ENCODE results near the gene NTHL1. TPM values are rescaled to one million over a fixed set of nuclear protein-coding genes. Genes with fewer than 3 reads are reported as not detected.

NTHL1 gene
- polyA plus RNA-seq, 4 donors: 13.0 to 27.6 (median 18.5) TPM

GRCh38 chr16:1998852-1999801 is 48.5 kb downstream of the NTHL1 start:
- Histone ChIP-seq H3K4me1 (ENCODE audit: control insufficient read depth in 3 of 3, insufficient read depth in 2 of 3, low read depth in 1 of 3, low read length in 2 of 3) (peaks cover 0 to 6% (median 1%) of the 10 kb centered on the region in 3 donors), H3K4me3 (ENCODE audit: low read depth in 1 of 3, low read length in 3 of 3) (no peak overlapping the region), H3K27me3 (ENCODE audit: control insufficient read depth in 3 of 3, insufficient read depth in 3 of 3, low read length in 3 of 3) (no peaks in the 10 kb centered on the region), H3K27ac (ENCODE audit: low read depth in 1 of 3, low read length in 2 of 3) (no peak overlapping the region), H3K9me3 (ENCODE audit: control insufficient read depth in 2 of 2, insufficient read depth in 1 of 2, low read depth in 1 of 2, low read length in 1 of 2) (no peaks in the 10 kb centered on the region), H3K36me3 (ENCODE audit: control insufficient read depth in 3 of 3, insufficient read depth in 2 of 3, low read depth in 1 of 3, low read length in 3 of 3) (peaks cover 13 to 78% (median 28%) of the 10 kb centered on the region in 3 donors)
- no peak for DNase-seq
- 94 to 95% (median 95%) methylated on average over 32 to 39 of the region's 39 CpGs for WGBS, 3 donors
- no peak for FAIRE-seq

- Histone ChIP-seq H3K27me3 (ENCODE audit: control insufficient read depth in 3 of 3, insufficient read depth in 3 of 3, low read length in 3 of 3) (no peaks in the 10 kb centered on the region), H3K36me3 (ENCODE audit: control insufficient read depth in 3 of 3, insufficient read depth in 2 of 3, low read depth in 1 of 3, low read length in 3 of 3) (peaks cover 13 to 76% (median 28%) of the 10 kb centered on the region in 3 donors), H3K27ac (ENCODE audit: low read depth in 1 of 3, low read length in 2 of 3) (peak overlapping the region in 1 of 3 donors; percentile 37), H3K4me3 (ENCODE audit: low read depth in 1 of 3, low read length in 3 of 3) (no peak overlapping the region), H3K4me1 (ENCODE audit: control insufficient read depth in 3 of 3, insufficient read depth in 2 of 3, low read depth in 1 of 3, low read length in 2 of 3) (no peaks in the 10 kb centered on the region), H3K9me3 (ENCODE audit: control insufficient read depth in 2 of 2, insufficient read depth in 1 of 2, low read depth in 1 of 2, low read length in 1 of 2) (no peaks in the 10 kb centered on the region)
- 91 to 95% (median 94%) methylated on average over 26 to 27 of the region's 27 CpGs for WGBS, 3 donors
- DNase-seq: no peak
- FAIRE-seq: no peak
These were observed 49.2 kb downstream of the NTHL1 start for GRCh38 chr16:1998360-1998835.

- no peak for DNase-seq
- Histone ChIP-seq H3K36me3 (ENCODE audit: control insufficient read depth in 3 of 3, insufficient read depth in 2 of 3, low read depth in 1 of 3, low read length in 3 of 3) (peaks cover 13 to 70% (median 28%) of the 10 kb centered on the region in 3 donors), H3K27me3 (ENCODE audit: control insufficient read depth in 3 of 3, insufficient read depth in 3 of 3, low read length in 3 of 3) (no peaks in the 10 kb centered on the region), H3K4me1 (ENCODE audit: control insufficient read depth in 3 of 3, insufficient read depth in 2 of 3, low read depth in 1 of 3, low read length in 2 of 3) (no peaks in the 10 kb centered on the region), H3K9me3 (ENCODE audit: control insufficient read depth in 2 of 2, insufficient read depth in 1 of 2, low read depth in 1 of 2, low read length in 1 of 2) (peaks cover 0 to 3% of the 10 kb centered on the region in 2 donors), H3K4me3 (ENCODE audit: low read depth in 1 of 3, low read length in 3 of 3) (no peak overlapping the region), H3K27ac (ENCODE audit: low read depth in 1 of 3, low read length in 2 of 3) (peak overlapping the region in 1 of 3 donors; percentile 37)
- no peak for FAIRE-seq
- 79 to 89% (median 80%) methylated on average over 24 to 26 of the region's 26 CpGs for WGBS, 3 donors
These were observed 49.9 kb downstream of the NTHL1 start for GRCh38 chr16:1997494-1998359.

DNA sequence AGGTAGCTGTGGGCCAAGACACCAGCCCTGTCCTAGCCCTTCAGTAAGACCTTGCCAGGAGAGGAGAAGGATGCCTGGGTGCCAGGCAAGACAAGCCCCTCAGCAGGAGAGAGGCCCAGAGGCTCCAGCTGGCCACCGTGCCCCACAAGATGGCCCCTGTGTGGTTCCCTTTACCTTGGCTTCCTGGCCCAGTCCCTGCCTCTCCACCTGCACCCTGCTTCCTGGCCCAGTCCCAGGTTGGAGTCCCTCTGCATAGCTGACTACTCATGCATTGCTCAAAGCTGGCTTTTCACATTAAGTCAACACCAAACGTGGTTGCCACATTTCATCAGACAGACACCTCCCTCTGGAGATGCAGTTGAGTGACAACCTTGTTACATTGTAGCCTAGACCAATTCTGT is 53.9 kb downstream of the NTHL1 start:
- H3K4me1 ChIP-seq (ENCODE audit: control insufficient read depth in 3 of 3, insufficient read depth in 2 of 3, low read depth in 1 of 3, low read length in 2 of 3): peaks cover 0 to 21% (median 0%) of the 10 kb centered on the region in 3 donors

GRCh38 chr16:1992704-1993317 is 54.8 kb downstream of the NTHL1 start:
- peak overlapping the region in 1 of 3 donors; percentile 48 for H3K27ac ChIP-seq (ENCODE audit: low read depth in 1 of 3, low read length in 2 of 3)
- 52 to 70% (median 59%) methylated on average over 30 to 50 of the region's 50 CpGs for WGBS, 3 donors

More for the DNA sequence above, 53.9 kb downstream of the NTHL1 start:
- DNase-seq (peak in 1 of 2 donors; percentile 17), FAIRE-seq (no peak)
- peaks cover under 1 to 25% (median 14%) of the 10 kb centered on the region in 3 donors for H3K27me3 ChIP-seq (ENCODE audit: control insufficient read depth in 3 of 3, insufficient read depth in 3 of 3, low read length in 3 of 3)
- no peak overlapping the region for H3K27ac ChIP-seq (ENCODE audit: low read depth in 1 of 3, low read length in 2 of 3)
- 49 to 59% (median 51%) methylated on average over 2 of the region's 2 CpGs for WGBS, 3 donors
- no peak overlapping the region for H3K4me3 ChIP-seq (ENCODE audit: low read depth in 1 of 3, low read length in 3 of 3)
- H3K36me3 ChIP-seq (ENCODE audit: control insufficient read depth in 3 of 3, insufficient read depth in 2 of 3, low read depth in 1 of 3, low read length in 3 of 3): peaks cover 3 to 30% (median 3%) of the 10 kb centered on the region in 3 donors
- peaks cover 0 to 7% of the 10 kb centered on the region in 2 donors for H3K9me3 ChIP-seq (ENCODE audit: control insufficient read depth in 2 of 2, insufficient read depth in 1 of 2, low read depth in 1 of 2, low read length in 1 of 2)

DNA sequence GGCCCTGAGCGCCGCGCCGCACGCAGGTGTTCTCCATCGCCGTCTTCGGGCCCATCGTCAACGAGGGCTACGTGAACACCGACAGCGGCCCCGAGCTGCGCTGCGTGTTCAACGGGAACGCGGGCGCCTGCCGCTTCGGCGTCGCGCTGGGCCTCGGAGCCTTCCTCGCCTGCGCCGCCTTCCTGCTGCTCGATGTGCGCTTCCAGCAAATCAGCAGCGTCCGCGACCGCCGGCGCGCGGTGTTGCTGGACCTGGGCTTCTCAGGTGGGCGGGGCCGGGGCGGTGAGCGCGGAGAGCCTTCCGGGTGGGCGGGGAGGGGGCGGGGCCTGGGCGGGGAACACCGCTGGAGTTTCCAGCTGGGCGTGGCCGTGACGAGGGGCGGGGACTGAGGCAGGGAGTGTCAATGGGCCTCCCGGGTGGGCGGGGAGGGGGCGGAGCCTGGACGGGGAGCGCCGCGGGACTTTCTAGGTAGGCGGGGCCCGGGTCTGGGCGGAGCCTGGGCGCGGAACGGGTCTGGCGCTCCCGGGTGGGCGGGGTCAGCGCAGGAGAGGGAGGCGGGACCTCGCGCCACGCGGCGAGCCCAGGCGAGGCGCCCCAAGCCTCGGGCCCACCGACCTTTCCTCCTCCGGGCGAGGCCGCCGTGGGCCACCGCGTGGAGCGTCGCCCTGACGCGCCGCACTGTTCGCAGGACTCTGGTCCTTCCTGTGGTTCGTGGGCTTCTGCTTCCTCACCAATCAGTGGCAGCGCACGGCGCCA is 55.5 kb downstream of the NTHL1 start:
- Histone ChIP-seq H3K27me3 (ENCODE audit: control insufficient read depth in 3 of 3, insufficient read depth in 3 of 3, low read length in 3 of 3) (peaks cover 3 to 35% (median 15%) of the 10 kb centered on the region in 3 donors), H3K27ac (ENCODE audit: low read depth in 1 of 3, low read length in 2 of 3) (peak overlapping the region in 2 of 3 donors; percentile 63 to 77), H3K9me3 (ENCODE audit: control insufficient read depth in 2 of 2, insufficient read depth in 1 of 2, low read depth in 1 of 2, low read length in 1 of 2) (peaks cover 0 to 7% of the 10 kb centered on the region in 2 donors), H3K4me1 (ENCODE audit: control insufficient read depth in 3 of 3, insufficient read depth in 2 of 3, low read depth in 1 of 3, low read length in 2 of 3) (peaks cover 0 to 21% (median 0%) of the 10 kb centered on the region in 3 donors), H3K4me3 (ENCODE audit: low read depth in 1 of 3, low read length in 3 of 3) (peak overlapping the region in 1 of 3 donors; percentile 36), H3K36me3 (ENCODE audit: control insufficient read depth in 3 of 3, insufficient read depth in 2 of 3, low read depth in 1 of 3, low read length in 3 of 3) (peaks cover 0 to 23% (median 3%) of the 10 kb centered on the region in 3 donors)
- WGBS, 3 donors: 3 to 14% (median 12%) methylated on average over 55 to 96 of the region's 96 CpGs
- DNase-seq (peak; percentile 93), FAIRE-seq (no peak)

More at GRCh38 chr16:1992704-1993317, 54.8 kb downstream of the NTHL1 start:
- Histone ChIP-seq H3K4me3 (ENCODE audit: low read depth in 1 of 3, low read length in 3 of 3) (no peak overlapping the region), H3K36me3 (ENCODE audit: control insufficient read depth in 3 of 3, insufficient read depth in 2 of 3, low read depth in 1 of 3, low read length in 3 of 3) (peaks cover 0 to 23% (median 3%) of the 10 kb centered on the region in 3 donors), H3K9me3 (ENCODE audit: control insufficient read depth in 2 of 2, insufficient read depth in 1 of 2, low read depth in 1 of 2, low read length in 1 of 2) (peaks cover 0 to 7% of the 10 kb centered on the region in 2 donors), H3K27me3 (ENCODE audit: control insufficient read depth in 3 of 3, insufficient read depth in 3 of 3, low read length in 3 of 3) (peaks cover 3 to 35% (median 15%) of the 10 kb centered on the region in 3 donors), H3K4me1 (ENCODE audit: control insufficient read depth in 3 of 3, insufficient read depth in 2 of 3, low read depth in 1 of 3, low read length in 2 of 3) (peaks cover 0 to 21% (median 0%) of the 10 kb centered on the region in 3 donors)
- FAIRE-seq: no peak
- DNase-seq: no peak

DNA sequence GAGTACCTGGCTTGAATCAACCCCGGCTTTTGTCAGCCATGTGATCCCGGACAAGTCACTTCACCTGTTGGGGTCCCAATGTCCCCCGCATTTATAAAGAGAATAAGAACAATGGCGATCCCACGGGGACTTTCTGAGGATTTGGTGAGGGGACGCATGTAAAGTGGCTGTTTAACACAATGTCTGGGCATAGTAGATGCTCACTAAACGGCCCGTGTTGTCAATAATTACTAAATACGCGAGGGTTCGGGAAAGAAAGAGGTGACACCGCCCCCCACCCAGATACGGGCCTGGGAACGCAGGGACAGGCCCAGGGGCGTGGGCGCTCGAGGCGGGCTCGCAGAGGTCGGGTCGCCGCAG is 56.1 kb downstream of the NTHL1 start:
- peaks cover 0 to 23% (median 5%) of the 10 kb centered on the region in 3 donors for H3K36me3 ChIP-seq (ENCODE audit: control insufficient read depth in 3 of 3, insufficient read depth in 2 of 3, low read depth in 1 of 3, low read length in 3 of 3)
- WGBS, 3 donors: 12 to 17% (median 13%) methylated on average over 14 to 22 of the region's 22 CpGs
- H3K27me3 ChIP-seq (ENCODE audit: control insufficient read depth in 3 of 3, insufficient read depth in 3 of 3, low read length in 3 of 3): peaks cover 3 to 35% (median 15%) of the 10 kb centered on the region in 3 donors
- H3K4me3 ChIP-seq (ENCODE audit: low read depth in 1 of 3, low read length in 3 of 3): peak overlapping the region in 1 of 3 donors; percentile 36
- H3K4me1 ChIP-seq (ENCODE audit: control insufficient read depth in 3 of 3, insufficient read depth in 2 of 3, low read depth in 1 of 3, low read length in 2 of 3): peaks cover 0 to 22% (median 0%) of the 10 kb centered on the region in 3 donors
- no peak for FAIRE-seq
- H3K27ac ChIP-seq (ENCODE audit: low read depth in 1 of 3, low read length in 2 of 3): peak overlapping the region in 2 of 3 donors; percentile 63 to 77
- peaks cover 0 to 7% of the 10 kb centered on the region in 2 donors for H3K9me3 ChIP-seq (ENCODE audit: control insufficient read depth in 2 of 2, insufficient read depth in 1 of 2, low read depth in 1 of 2, low read length in 1 of 2)
- no peak for DNase-seq

Measured in small intestine (tissue), 7 donors.